Activated CD4-positive, CD25-positive, alpha-beta regulatory T cell treated with anti-CD3 and anti-CD28 coated beads, Interleukin-2, amount 50 U/mL, for 16 hours (primary cell): ENCODE data around the gene SRGAP1.

Experiments used
- DNase-seq: peaks from one replicate; pipeline ENCODE4 v3.0.0-alpha.2; 2020; ENCODE audit warnings: low read depth, low spot score

The SRGAP1 gene

DNA sequence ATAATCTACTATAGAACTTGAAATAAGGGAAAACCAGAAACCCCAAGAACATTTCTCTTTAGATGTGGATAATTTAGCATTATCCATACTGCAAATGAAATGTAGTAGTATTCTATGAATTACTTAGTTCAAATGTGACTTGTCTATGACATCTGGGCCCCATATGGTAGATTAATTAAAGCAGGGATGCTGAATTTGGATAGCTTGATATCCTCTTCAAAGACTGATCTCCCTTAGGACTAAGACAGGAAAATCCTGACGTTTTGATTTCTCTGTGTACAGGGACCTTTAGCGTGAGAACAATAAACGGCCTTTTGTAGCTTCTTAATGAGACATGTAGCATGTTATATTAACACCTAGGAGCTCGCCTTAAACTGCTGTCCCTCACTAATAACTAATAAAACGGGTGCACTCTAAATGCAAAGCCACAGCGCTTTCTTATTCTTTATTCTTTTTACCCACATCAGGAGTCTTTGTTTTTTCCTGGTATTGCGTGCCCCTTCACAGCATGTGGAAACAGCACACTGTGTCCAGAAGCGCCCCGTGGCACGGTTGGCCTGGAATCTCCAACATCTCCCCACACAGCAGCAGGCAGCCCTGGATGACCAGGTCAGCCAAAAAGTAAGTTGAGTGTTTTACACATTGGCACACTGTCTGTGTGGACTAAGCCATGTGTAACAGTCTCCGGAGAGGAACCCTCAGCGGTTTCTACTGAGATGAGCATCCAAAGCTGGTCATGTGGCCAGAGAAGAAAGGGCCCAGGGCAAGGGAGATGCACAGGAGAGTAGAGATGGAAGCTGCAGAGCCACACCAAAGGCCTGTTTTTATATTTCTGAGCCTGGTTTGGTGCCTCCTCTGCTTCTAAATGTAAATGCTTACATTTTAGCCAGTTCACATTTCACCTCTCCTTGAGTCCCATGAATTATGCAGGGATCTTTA is 93.1 kb downstream of the SRGAP1 start:
- DNase-seq: no peak

- no peak for DNase-seq
Observed at GRCh38 chr12:63940310-63941005, 96.0 kb downstream of the SRGAP1 start.

DNA sequence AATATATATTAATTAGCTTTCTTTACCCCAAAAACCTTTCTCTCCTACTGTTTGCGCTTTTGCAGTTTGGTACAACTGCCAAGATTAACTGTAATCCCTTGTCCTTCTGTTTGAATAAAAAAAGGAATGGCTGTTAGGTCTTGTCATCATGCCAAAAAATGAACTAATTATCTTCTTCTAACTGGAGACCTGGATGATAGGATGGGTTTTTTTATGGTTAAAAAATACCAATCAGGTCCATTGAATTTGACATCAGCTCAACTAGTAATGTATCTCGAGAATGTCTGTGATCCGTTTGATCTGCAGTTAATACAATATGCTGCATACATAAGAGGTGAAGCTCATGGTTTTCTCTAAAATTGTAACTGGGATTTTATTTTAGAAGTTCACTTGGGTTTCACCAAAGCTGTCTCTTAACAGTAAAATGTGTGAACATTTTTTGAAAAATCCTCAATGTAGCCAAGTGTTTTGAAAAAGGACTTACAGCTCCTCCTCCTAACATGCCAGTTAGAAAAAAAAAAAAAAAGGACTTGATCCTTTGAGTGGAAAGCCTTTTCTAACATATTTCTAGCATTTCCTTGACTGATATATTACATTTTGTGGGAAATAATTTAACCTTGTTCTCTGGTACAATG is 96.8 kb downstream of the SRGAP1 start:
- DNase-seq: no peak

GRCh38 chr12:63941879-63942278 is 97.4 kb downstream of the SRGAP1 start:
- no peak for DNase-seq

DNA sequence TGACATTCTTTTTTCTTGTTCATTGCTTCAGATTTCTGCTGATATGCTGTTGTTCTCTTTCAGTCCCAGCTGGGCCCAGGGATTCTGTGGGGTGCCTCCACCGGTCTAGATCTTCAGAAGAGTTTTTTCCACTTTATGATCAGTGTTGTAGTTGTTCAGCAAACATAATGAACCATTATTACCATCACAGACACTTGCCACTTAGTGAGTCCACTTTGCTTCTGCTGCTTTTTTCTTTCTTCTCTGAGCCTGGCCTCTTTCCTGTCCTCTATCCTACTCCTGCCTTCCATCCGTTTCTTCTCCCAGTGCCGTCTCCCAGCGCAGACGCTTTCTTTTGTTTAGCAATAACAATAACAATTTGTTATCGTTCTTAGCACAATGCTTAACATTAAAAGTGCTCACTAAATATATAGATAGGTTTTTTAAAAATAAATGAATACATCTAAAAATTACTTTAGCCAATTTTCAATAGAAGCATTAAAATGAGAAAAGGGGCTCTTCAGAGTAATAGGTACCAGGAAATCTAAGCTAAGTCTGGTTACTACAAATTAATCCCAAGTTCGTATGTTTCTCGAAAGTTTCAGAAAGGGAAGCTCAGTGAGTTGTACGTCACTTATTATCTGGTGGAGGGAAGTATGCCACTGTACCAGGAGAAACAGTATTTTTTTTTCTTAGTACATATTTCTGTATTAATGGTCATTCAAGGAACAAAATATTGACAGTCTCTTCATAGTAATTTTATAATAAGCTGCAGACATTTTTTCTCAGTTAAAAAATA is 98.2 kb downstream of the SRGAP1 start:
- no peak for DNase-seq

DNA sequence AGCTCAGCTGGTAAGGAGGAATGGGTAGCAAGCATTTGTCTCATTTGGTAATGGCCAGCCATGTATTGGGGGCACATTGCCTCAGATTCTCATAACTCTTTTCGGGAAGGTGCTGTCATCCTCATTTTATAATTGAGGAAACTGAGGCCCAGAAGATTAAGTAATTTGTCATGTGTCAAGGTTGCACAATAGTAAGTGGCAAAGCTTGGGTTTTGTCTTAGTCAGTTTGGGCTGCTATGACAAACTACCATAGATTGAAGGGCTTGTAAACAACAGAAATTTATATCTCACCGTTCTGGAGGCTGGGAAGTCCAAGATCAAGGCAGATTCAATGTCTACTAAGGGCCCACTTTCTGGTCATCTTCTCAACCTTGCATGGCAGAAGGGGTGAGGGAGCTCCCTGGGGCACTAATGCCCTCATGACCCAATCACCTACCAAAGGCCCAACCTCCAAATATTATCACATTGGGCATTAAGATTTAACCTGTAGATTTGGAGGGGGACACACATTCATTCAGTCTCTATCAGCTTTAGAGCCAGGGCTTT is 99.6 kb downstream of the SRGAP1 start:
- no peak for DNase-seq

DNA sequence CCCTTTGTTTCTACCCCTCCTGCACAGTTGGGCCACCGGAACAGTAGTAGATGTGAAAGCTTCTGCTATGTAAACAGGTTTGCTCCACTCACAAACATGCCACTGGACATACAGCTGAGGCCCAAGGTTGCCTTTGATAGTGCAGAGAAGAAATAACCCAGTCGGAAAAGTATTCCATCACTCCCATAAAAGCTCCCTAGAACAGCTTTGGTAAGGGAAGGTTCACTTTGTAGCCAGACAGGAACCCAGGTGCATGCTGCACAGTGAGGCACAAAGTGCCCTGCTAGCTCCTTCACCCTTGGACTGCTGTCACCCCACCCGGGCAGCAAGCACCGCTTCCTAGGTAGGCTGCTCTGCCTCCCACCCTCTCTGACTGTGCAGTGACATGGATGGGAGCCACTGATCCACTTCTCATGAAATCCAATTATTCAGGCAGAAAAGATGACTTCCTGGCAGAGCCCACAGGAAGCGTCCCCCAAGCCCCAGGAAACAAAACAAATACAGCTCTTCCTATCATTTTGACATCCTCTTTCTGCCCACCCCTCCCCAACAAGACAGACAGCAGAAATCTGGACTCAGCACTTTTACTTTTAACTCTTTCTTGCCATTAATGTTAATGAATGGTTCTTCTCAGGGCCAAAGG is 100.2 kb downstream of the SRGAP1 start:
- no peak for DNase-seq

GRCh38 chr12:63945777-63946176 is 101.3 kb downstream of the SRGAP1 start:
- no peak for DNase-seq

GRCh38 chr12:63948211-63948610 is 103.7 kb downstream of the SRGAP1 start:
- DNase-seq: no peak

- no peak for DNase-seq
Observed at GRCh38 chr12:63949902-63950301, 105.4 kb downstream of the SRGAP1 start.

- DNase-seq: no peak
Observed at GRCh38 chr12:63952995-63953394, 108.5 kb downstream of the SRGAP1 start.

GRCh38 chr12:63955831-63956666 is 111.5 kb downstream of the SRGAP1 start:
- DNase-seq: no peak

DNA sequence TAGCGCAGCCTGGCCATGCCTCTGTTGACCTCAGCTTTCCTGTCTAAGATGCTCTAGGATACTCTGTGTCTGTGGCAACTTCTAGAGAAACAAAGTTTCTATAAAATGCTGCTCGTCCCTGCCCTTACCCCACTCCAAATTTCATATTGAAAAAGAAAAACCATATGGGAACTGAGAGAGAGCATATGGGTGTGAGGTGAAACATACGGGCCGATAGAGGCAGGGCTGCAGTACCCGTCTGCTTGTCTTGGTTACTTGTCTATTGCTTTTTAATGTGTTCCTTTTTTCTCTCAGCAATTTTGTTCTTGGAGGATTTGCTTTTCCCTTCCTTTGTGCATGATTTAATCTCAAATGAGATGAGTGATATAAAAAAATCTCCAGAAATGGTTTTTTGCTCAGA is 113.0 kb downstream of the SRGAP1 start:
- DNase-seq: no peak

- no peak for DNase-seq
Observed at GRCh38 chr12:63958876-63959580, 114.5 kb downstream of the SRGAP1 start.

DNA sequence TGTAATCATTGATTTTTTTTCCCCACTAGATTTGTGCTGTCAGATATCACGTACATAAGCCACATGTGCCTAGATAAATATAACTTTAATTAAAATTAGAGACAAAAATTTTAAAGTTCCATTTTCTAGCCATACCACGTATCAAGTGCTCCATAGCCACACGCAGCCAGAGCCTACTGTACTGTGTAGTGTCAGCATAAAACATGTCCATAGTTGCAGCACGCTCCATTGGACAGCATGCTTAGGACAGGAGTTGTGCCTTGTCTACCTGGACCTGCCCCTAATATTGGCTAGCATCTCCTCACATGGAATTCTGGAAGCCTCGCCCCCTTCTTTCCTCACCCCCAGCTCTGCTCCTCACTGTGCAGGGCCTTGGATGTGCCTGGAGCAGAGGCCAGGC is 116.5 kb downstream of the SRGAP1 start:
- DNase-seq: no peak

DNA sequence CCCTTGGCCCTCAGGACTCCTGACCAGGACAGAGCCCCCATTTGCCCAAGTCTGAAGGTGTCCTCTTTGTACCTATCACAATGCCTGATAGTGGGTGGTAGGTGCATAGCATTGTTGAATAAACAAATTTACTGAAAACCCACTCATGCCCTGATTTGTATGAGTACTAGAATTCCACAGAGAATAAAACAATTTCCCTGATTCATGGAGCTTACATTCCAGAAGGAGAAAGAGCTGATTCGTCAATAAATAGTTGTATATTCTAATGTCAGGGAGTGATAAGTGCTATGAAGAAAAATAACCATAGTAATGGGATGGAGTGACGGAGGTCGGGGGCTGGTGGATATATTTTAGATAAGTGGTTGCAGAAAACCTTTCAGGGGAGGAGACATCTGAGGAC is 117.0 kb downstream of the SRGAP1 start:
- DNase-seq: no peak

GRCh38 chr12:63963868-63964267 is 119.4 kb downstream of the SRGAP1 start:
- DNase-seq: no peak

GRCh38 chr12:63964301-63964700 is 119.8 kb downstream of the SRGAP1 start:
- no peak for DNase-seq

GRCh38 chr12:63965936-63966605 is 121.6 kb downstream of the SRGAP1 start:
- no peak for DNase-seq
